GM18870 (cell line): ENCODE data around the gene SMPX.

ENCODE experiments used
- ATAC-seq: cut with Tn5 transposase; IDR thresholded peaks from one replicate; pipeline ENCODE4 v1.9.1; 2021; ENCODE audit warnings: moderate library complexity; ENCODE audit not compliant: unreplicated experiment

Gene SMPX

GRCh38 chrX:21715825-21716224 lies 42.1 kb downstream of the SMPX start:
- ATAC-seq, result no peak

- ATAC-seq, result no peak
Observed at GRCh38 chrX:21715337-21715736, 42.6 kb downstream of the SMPX start.

GRCh38 chrX:21711848-21712197 lies 46.1 kb downstream of the SMPX start:
- no peak for ATAC-seq

- ATAC-seq, result no peak
Observed at GRCh38 chrX:21711129-21711847, 46.6 kb downstream of the SMPX start.

DNA sequence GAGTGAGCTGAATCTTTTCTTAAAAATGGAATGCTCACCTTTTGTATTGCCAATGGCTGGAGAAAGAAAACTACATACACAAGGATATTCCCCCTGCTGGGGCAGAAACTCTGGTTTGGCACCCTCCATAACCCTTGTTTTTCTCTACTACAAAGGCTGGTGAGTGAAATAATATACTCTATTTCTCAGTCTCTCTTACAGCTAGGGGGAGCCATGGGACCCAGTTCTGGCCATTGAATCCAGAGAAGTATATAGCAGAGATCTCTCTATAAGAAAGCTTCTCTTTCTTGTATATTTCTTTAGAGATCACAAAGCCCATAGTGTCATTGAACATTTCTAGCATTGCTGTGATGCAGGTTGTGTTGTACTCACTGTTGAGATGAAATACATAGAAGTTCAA lies 49.8 kb downstream of the SMPX start:
- no peak for ATAC-seq

GRCh38 chrX:21705225-21705624 lies 52.7 kb downstream of the SMPX start:
- ATAC-seq, result no peak

GRCh38 chrX:21702725-21703124 lies 55.2 kb downstream of the SMPX start:
- ATAC-seq, result no peak

- ATAC-seq, result no peak
Observed at GRCh38 chrX:21700967-21701366, 56.9 kb downstream of the SMPX start.

GRCh38 chrX:21700275-21700674 lies 57.6 kb downstream of the SMPX start:
- ATAC-seq, result no peak

- no peak for ATAC-seq
Observed at GRCh38 chrX:21699136-21699535, 58.8 kb downstream of the SMPX start.

DNA sequence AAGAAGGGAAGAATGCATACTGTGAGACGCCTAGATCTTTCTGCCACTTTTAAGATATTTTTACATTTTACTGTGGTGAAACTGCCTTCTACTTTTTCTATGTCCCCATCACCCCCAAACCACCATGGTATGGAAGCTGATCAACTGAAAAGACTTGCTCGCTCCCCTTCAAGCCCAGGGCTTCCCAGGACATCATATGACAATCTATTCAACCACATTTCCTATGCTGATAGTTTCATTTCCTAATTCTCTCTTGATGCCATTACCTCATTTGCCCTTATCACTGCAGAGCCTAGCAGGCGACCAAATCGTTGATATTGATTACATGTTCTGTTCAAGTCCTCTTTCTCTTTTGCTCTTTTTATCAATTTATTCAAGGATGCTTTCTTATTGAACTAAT lies 59.6 kb downstream of the SMPX start:
- ATAC-seq, result no peak

DNA sequence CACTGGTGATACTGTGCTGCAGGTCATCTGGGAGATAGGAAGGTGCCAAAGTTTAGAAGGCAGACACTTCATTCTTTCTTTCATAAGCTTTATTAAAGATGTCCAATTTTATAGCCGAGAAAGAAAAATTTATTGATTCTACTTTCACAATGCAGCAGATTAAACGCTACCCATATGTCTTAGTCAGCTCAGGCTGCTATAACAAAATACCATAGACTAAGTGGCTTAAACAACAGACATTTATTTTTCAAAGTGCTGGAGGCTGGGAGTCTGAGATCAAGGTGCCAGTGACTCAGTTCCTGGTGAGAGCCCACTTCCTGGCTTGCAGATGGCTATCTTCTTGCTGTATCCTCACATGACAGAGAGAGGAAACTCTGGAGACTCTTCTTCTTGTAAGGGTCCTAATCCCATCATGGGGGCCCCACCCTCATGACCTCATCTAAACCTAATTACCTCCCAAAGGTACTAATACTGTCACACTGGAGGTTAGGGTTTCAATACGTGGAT lies 66.4 kb downstream of the SMPX start:
- ATAC-seq, result no peak

DNA sequence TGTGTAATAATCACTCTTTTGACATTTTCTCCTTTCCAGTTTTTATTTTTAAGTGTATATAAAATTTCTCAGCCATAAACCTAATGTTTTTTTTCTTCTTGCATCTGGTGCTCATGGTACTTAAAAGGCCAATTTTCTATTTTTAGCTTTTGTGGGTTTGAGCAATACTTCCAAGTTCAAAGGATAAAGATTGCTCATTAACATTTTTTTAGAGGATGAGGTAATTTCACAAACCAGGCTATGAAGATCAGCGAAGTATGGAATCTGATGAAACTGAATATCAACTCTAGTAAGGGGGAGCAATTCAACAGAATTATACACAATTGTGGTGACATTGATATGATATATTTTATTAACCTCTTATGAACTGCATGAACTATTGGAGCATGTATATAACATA lies 74.0 kb downstream of the SMPX start:
- no peak for ATAC-seq

- ATAC-seq, result no peak
Observed at GRCh38 chrX:21678048-21678612, 79.8 kb downstream of the SMPX start.

GRCh38 chrX:21675931-21676330 lies 82.0 kb downstream of the SMPX start:
- ATAC-seq, result no peak

GRCh38 chrX:21674430-21675186 lies 83.3 kb downstream of the SMPX start:
- no peak for ATAC-seq

DNA sequence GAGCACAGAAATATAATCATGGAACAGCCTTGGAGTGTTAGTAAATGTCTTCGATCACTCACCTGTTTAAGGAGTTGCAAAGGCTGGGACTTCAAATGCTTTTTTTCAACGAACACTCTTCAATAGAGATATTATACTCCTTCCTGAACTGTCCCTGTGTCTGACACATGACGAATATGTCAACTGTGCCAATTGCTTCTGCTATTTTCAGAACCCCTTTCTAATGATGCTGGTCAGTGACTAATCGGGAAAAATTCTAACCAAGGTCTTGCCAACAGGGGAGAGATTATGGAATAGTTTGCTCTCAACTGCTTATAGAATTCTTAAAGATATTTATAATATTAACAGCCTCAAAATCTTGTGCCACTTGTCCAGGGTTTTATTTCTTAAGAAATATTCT lies 91.2 kb downstream of the SMPX start:
- no peak for ATAC-seq

DNA sequence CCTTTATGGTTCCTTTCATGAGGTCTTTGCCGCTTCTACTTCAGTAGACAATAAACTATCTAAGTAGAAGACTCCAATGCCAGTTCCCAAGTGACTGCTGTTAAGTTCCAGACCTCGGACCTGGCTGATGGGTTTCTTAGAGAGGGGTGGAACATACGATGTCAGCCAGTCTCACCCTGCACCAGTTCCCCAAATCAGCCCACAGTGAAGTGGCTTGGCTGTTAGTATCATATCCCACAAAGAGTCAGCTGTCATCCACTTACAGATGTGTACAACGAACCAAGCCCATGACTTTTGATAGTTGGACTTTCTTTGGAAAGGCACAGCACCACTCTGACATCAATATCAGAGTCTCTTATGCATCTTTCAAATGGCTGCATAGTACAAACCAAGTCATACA lies 91.7 kb downstream of the SMPX start:
- ATAC-seq, result no peak

- no peak for ATAC-seq
Observed at GRCh38 chrX:21662761-21663160, 95.2 kb downstream of the SMPX start.

- no peak for ATAC-seq
Observed at GRCh38 chrX:21661316-21661715, 96.6 kb downstream of the SMPX start.

GRCh38 chrX:21660156-21660555 lies 97.8 kb downstream of the SMPX start:
- ATAC-seq, result no peak

- ATAC-seq, result no peak
Observed at GRCh38 chrX:21659320-21659719, 98.6 kb downstream of the SMPX start.
